ENCODE results near the gene MBIP. TPM values are rescaled to one million over a fixed set of nuclear protein-coding genes. Genes with fewer than 3 reads are reported as not detected.
A peak's percentile ranks its signal among the peaks of the same experiment; 100 is the strongest.
"Not testable (repeated sequence)": the region's sequence is repeated elsewhere in the genome, so short reads cannot be mapped to it uniquely, and the experiment has no call there.

Gene MBIP
- polyA plus RNA-seq, 1 donor from 2014 or later = 52.1 TPM

DNA sequence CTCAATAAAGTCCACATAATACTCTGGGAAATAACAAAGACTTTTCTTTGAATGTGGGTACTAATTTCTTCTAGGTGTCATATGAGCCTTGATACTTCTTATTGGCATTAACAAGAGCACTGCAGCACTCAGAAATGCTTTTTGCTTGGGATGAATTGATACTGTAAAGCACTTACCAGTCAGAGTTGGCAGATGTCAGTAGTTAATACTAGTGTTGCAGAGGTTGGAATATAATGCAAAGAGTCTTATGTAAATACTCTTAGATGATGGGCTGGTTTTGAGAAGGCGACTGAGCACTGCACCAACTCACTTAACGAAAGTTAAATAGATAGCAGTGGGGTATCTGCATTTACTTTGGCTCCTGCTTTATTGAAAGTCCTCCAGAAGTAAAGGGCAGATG, 25.6 kb upstream of the MBIP start:
- Histone ChIP-seq H3K9ac (ENCODE audit: low read length) (no peak overlapping the region), H3K27ac (ENCODE audit: low read length) (no peak overlapping the region), H3K36me3 (ENCODE audit: insufficient read depth, low read length) (no peaks in the 10 kb centered on the region), H3F3A (ENCODE audit: insufficient read depth, low read length, poor library complexity, severe bottlenecking) (peaks cover 10% of the 10 kb centered on the region), H3K4me3 (ENCODE audit: low read length) (peak overlapping the region; percentile 19), H4K20me1 (ENCODE audit: insufficient read depth) (no peaks in the 10 kb centered on the region), H3K4me2 (ENCODE audit: low read length) (peak overlapping the region; percentile 23), H3K9me3 (ENCODE audit: low read length) (no peaks in the 10 kb centered on the region), H2AFZ (ENCODE audit: low read depth, low read length) (no peak overlapping the region), H3K9me2 (ENCODE audit: insufficient read depth, low read length) (no peaks in the 10 kb centered on the region), H3K27me3 (ENCODE audit: insufficient read depth, low read depth, low read length) (no peaks in the 10 kb centered on the region), H3K79me2 (replicated peaks; ENCODE audit: insufficient read depth, low read length) (no peaks in the 10 kb centered on the region)
- TF ChIP-seq, protein P1, sequence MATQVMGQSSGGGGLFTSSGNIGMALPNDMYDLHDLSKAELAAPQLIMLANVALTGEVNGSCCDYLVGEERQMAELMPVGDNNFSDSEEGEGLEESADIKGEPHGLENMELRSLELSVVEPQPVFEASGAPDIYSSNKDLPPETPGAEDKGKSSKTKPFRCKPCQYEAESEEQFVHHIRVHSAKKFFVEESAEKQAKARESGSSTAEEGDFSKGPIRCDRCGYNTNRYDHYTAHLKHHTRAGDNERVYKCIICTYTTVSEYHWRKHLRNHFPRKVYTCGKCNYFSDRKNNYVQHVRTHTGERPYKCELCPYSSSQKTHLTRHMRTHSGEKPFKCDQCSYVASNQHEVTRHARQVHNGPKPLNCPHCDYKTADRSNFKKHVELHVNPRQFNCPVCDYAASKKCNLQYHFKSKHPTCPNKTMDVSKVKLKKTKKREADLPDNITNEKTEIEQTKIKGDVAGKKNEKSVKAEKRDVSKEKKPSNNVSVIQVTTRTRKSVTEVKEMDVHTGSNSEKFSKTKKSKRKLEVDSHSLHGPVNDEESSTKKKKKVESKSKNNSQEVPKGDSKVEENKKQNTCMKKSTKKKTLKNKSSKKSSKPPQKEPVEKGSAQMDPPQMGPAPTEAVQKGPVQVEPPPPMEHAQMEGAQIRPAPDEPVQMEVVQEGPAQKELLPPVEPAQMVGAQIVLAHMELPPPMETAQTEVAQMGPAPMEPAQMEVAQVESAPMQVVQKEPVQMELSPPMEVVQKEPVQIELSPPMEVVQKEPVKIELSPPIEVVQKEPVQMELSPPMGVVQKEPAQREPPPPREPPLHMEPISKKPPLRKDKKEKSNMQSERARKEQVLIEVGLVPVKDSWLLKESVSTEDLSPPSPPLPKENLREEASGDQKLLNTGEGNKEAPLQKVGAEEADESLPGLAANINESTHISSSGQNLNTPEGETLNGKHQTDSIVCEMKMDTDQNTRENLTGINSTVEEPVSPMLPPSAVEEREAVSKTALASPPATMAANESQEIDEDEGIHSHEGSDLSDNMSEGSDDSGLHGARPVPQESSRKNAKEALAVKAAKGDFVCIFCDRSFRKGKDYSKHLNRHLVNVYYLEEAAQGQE (IDR thresholded peaks at IDR 0.05; ENCODE audit: borderline replicate concordance) = no peak
- TF ChIP-seq RAD21 (conservative IDR thresholded peaks at IDR 0.05) (no peak), TAF1 (IDR thresholded peaks at IDR 0.05; ENCODE audit: low read depth) (no peak), SMC3 (conservative IDR thresholded peaks at IDR 0.05; ENCODE audit: poor library complexity) (no peak), MXI1 (conservative IDR thresholded peaks at IDR 0.05; ENCODE audit: poor library complexity, severe bottlenecking) (no peak), POLR2AphosphoS5 (IDR thresholded peaks at IDR 0.05) (peak; percentile 65), EZH2 (IDR thresholded peaks at IDR 0.05; ENCODE audit: borderline replicate concordance, insufficient read depth, low read length, poor library complexity, severe bottlenecking) (no peak), EP300 (conservative IDR thresholded peaks at IDR 0.05; ENCODE audit: poor library complexity, severe bottlenecking) (peak; percentile 87)
- TF ChIP-seq, protein P2, sequence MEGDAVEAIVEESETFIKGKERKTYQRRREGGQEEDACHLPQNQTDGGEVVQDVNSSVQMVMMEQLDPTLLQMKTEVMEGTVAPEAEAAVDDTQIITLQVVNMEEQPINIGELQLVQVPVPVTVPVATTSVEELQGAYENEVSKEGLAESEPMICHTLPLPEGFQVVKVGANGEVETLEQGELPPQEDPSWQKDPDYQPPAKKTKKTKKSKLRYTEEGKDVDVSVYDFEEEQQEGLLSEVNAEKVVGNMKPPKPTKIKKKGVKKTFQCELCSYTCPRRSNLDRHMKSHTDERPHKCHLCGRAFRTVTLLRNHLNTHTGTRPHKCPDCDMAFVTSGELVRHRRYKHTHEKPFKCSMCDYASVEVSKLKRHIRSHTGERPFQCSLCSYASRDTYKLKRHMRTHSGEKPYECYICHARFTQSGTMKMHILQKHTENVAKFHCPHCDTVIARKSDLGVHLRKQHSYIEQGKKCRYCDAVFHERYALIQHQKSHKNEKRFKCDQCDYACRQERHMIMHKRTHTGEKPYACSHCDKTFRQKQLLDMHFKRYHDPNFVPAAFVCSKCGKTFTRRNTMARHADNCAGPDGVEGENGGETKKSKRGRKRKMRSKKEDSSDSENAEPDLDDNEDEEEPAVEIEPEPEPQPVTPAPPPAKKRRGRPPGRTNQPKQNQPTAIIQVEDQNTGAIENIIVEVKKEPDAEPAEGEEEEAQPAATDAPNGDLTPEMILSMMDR (IDR thresholded peaks at IDR 0.05; ENCODE audit: poor library complexity, severe bottlenecking) = no peak

DNA sequence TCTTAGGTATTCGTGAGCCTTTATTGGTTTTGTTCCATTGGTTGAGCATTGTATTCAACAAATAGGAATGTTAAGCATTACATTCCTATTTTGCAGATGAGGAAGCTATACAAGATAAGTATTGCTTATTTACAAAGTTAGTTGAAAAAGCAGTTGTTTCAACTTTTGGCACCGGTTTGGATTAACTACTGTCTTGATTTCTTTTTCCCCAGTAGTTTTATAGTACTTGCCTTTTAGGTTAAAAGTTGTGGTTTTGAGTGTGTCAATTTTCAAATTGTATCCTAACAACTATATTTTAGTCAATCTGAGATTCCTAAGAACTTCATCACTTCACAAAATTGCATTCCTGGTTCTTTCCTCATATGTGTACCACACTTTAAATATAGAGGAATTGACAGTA, 23.8 kb upstream of the MBIP start:
- no peak overlapping the region for H2AFZ ChIP-seq (ENCODE audit: low read depth, low read length)
- no peaks in the 10 kb centered on the region for H3K9me3 ChIP-seq (ENCODE audit: low read length)
- no peaks in the 10 kb centered on the region for H3K27me3 ChIP-seq (ENCODE audit: insufficient read depth, low read depth, low read length)
- H3K79me2 ChIP-seq (replicated peaks; ENCODE audit: insufficient read depth, low read length) = no peaks in the 10 kb centered on the region
- no peak overlapping the region for H3K4me2 ChIP-seq (ENCODE audit: low read length)
- TF ChIP-seq TAF1 (IDR thresholded peaks at IDR 0.05; ENCODE audit: low read depth) = no peak
- TF ChIP-seq, protein P2 (IDR thresholded peaks at IDR 0.05; ENCODE audit: poor library complexity, severe bottlenecking) = no peak
- no peak for TF ChIP-seq POLR2AphosphoS5 (IDR thresholded peaks at IDR 0.05)
- no peak for TF ChIP-seq EP300 (conservative IDR thresholded peaks at IDR 0.05; ENCODE audit: poor library complexity, severe bottlenecking)
- TF ChIP-seq, protein P1 (IDR thresholded peaks at IDR 0.05; ENCODE audit: borderline replicate concordance) = no peak
- no peak for TF ChIP-seq MXI1 (conservative IDR thresholded peaks at IDR 0.05; ENCODE audit: poor library complexity, severe bottlenecking)
- no peak for TF ChIP-seq EZH2 (IDR thresholded peaks at IDR 0.05; ENCODE audit: borderline replicate concordance, insufficient read depth, low read length, poor library complexity, severe bottlenecking)
- no peak for TF ChIP-seq RAD21 (conservative IDR thresholded peaks at IDR 0.05)
- no peak for TF ChIP-seq SMC3 (conservative IDR thresholded peaks at IDR 0.05; ENCODE audit: poor library complexity)
- no peaks in the 10 kb centered on the region for H3K9me2 ChIP-seq (ENCODE audit: insufficient read depth, low read length)
- H3K36me3 ChIP-seq (ENCODE audit: insufficient read depth, low read length) = no peaks in the 10 kb centered on the region
- no peak overlapping the region for H3K9ac ChIP-seq (ENCODE audit: low read length)
- H4K20me1 ChIP-seq (ENCODE audit: insufficient read depth) = no peaks in the 10 kb centered on the region
- H3K4me3 ChIP-seq (ENCODE audit: low read length) = no peak overlapping the region
- peaks cover 10% of the 10 kb centered on the region for H3F3A ChIP-seq (ENCODE audit: insufficient read depth, low read length, poor library complexity, severe bottlenecking)
- no peak overlapping the region for H3K27ac ChIP-seq (ENCODE audit: low read length)

DNA sequence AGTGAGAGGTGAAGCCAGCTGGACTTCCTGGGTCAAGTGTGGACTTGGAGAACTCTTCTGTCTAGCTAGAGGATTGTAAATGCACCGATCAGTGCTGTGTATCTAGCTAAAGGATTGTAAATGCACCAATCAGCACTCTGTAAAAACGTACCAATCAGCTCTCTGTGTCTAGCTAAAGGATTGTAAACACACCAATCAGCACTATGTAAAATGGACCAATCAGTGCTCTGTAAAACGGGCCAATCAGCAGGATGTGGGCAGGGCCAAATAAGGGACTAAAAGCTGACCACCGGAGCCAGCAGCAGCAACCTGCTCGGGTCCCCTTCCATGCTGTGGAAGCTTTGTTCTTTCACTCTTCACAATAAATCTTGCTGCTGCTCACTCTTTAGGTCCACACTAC, 21.4 kb upstream of the MBIP start:
- not testable (repeated sequence) for H3K79me2 ChIP-seq (replicated peaks; ENCODE audit: insufficient read depth, low read length); H3K27ac ChIP-seq (ENCODE audit: low read length); H2AFZ ChIP-seq (ENCODE audit: low read depth, low read length); H3K27me3 ChIP-seq (ENCODE audit: insufficient read depth, low read depth, low read length); H3K4me3 ChIP-seq (ENCODE audit: low read length); H4K20me1 ChIP-seq (ENCODE audit: insufficient read depth); H3K9me2 ChIP-seq (ENCODE audit: insufficient read depth, low read length); H3F3A ChIP-seq (ENCODE audit: insufficient read depth, low read length, poor library complexity, severe bottlenecking); H3K36me3 ChIP-seq (ENCODE audit: insufficient read depth, low read length); H3K9ac ChIP-seq (ENCODE audit: low read length); H3K4me2 ChIP-seq (ENCODE audit: low read length); H3K9me3 ChIP-seq (ENCODE audit: low read length)
